GM21717 (cell line): ENCODE results near the gene CUTA.
"Not testable (repeated sequence)": the region's sequence is repeated elsewhere in the genome, so short reads cannot be mapped to it uniquely, and the experiment has no call there.

Experiments used
- ATAC-seq: cut with Tn5 transposase; IDR thresholded peaks from one replicate; pipeline ENCODE4 v1.9.1; 2021; ENCODE audit warnings: mild to moderate bottlenecking, moderate library complexity; ENCODE audit not compliant: unreplicated experiment

The CUTA gene

DNA sequence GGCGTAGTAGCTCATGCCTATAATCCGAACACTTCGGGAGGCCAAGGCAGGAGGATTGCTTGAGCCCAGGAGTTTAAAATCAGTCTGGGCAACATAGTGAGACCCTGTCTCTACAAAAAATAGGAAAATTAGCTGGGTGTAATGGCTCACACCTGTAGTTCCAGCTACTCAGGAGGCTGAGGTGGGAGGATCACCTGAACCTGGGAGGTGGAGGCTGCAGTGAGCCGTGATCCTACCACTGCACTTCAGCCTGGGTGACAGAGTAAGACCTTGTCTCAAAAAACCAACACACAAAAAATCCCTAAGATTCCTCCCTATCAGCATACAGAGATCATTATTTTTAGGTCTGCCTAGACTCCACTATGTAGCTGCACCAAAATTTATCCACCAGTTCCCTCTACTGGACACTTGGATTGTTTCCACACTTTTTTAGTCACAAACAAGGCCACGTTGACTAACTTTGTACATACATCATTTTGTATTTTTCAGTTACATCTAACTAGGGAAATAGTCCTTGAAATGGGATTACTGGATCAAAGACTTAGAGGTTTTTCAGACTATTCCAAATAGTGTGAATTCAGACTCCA, 10.7 kb downstream of the CUTA start:
- ATAC-seq: no peak

- ATAC-seq: no peak
These were observed 11.8 kb downstream of the CUTA start for GRCh38 chr6:33406126-33406525.

GRCh38 chr6:33405386-33405940, 12.4 kb downstream of the CUTA start:
- no peak for ATAC-seq

- ATAC-seq: no peak
These were observed 13.0 kb downstream of the CUTA start for GRCh38 chr6:33404884-33405283.

- ATAC-seq: not testable (repeated sequence)
These were observed 18.0 kb downstream of the CUTA start for GRCh38 chr6:33399881-33400280.

DNA sequence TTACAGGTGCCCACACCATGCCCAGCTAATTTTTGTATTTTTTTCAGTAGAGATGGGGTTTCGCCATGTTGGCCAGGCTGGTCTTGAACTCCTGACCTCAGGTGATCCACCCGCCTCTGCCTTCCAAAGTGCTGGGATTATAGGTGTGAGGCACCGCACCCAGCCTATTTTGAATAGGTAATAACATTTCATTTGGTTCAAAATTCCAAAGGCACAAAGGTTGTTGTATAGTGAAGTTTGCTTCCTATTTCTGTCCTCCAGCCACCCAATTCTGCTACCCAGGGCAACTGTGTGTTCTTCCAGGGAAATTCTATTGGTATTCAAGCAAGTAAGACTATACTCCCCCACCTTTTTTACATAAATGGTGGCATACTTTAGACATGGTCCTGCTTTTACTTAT, 19.3 kb downstream of the CUTA start:
- ATAC-seq: not testable (repeated sequence)

GRCh38 chr6:33397541-33397940, 20.4 kb downstream of the CUTA start:
- ATAC-seq: no peak

DNA sequence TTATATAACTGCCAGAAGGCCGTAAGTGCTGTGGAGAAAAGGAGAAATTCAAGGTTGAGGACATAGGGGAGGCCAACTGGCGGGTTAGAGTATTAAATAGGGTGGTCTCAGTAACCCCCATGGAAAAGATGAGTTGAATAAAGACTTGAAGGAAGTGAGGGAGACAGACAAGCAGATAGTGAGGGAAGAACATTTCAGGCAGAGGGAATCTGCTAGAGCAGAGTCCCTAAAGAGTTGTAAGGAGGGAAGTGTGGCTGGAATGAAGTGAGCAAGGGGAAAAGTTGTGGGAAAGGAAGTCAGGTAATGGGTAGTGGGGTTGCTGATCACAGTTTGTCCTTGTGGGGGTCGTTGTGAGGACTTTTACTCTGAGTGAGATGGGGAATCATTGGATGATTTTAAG, 24.9 kb downstream of the CUTA start:
- ATAC-seq: no peak

DNA sequence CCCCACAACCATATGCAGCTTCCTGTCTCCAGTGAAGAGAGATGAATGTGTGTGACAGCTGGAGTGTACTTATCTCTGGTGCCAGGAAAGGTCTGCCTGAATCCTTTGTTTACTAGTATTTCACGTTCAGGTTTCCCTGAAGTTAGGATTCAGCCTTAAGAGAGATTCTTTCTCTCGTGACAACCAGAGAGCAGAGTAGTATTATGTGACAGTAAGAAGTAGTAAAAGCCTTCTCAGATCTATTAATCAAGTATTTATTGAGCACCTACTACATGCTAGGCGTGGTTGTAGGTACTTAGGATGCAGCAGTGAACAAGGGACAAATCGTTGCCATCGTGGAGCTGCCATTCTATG, 25.3 kb downstream of the CUTA start:
- ATAC-seq: no peak

GRCh38 chr6:33391922-33392594, 25.8 kb downstream of the CUTA start:
- peak; percentile 15 for ATAC-seq

DNA sequence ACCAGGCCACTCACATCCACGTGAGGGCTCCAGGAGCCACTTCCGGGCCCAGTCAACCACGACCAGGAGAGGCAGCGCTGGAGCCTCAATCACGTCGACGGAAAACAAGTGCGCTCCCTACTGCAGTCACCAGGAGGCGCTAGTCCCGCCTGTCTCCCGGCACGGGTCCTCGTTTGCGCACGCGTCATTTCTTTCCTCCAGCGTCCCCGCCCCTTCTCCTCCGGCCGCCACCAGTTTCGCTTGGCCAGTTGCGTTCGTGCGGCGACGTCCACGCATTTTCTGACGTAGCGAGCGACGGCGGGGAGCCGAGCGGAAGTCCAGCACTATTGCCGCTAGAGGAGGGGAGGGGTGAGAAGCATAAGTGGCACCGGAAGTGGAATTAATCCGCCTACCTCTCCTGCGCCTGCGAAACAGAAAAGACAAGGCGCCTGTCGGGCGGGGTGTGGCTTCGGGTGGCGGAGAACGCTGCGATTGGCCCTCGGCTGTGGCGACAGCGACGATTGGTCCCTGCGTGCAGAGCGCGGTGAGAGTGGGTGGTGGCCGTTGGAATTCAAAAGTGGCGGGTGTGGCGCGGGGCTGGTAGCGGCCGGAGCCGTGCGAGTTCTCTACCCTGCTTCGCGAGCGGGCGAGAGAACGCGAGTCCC, 26.5 kb downstream of the CUTA start, which contains the start of gene KIFC1:
TSS of gene KIFC1 (plus strand) at position 546 of the 644 bp plus-strand sequence. CDS start 163 bp downstream, outside the sequence.
- ATAC-seq: peak; percentile 78

DNA sequence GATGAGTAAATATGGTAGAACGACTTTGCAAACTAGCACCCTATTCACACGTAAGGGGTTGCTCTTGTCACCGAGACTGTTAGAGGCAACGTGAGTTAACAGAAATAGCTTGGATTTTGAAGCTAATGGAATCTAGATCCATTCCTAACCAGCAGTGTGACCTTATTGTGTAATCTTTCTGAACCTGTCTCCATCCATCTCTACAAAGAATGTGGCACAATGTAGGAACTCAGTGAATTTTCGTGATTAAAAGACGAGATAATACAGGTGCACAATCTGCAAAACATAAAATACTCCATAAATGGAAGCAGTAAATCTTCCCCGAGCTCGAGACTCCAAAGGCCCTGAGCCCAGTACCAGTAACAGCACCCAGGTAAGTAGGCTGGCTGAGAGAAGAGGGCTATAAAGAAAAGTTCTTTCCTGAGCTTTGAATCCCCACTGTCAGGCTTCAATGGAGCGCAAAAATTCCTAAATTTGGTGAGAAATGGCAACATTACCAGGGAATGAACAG, 27.1 kb downstream of the CUTA start:
- no peak for ATAC-seq

DNA sequence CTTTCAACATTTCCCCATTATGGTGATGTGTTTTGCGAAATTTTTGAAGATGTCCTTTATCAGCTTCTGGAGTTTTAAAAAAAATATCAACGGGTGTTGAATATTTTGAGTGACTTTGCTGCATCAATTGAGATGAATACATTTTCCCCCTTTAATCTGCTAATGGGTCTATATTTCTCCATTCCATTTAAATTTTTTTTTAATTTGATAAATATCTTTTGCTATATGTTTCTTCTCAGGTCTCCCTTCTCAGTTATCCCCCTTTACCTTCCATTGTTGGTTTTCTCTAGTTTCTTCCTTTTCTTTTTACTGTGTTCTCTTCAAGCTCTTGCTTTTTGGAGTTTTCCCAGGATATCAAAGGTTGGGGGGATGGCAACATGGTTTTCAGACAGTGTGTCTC, 27.7 kb downstream of the CUTA start:
- ATAC-seq: no peak

GRCh38 chr6:33384581-33385020, 33.3 kb downstream of the CUTA start:
- ATAC-seq: no peak

GRCh38 chr6:33383427-33384185, 34.3 kb downstream of the CUTA start:
- ATAC-seq: no peak

- no peak for ATAC-seq
These were observed 37.5 kb downstream of the CUTA start for GRCh38 chr6:33380272-33380981.

DNA sequence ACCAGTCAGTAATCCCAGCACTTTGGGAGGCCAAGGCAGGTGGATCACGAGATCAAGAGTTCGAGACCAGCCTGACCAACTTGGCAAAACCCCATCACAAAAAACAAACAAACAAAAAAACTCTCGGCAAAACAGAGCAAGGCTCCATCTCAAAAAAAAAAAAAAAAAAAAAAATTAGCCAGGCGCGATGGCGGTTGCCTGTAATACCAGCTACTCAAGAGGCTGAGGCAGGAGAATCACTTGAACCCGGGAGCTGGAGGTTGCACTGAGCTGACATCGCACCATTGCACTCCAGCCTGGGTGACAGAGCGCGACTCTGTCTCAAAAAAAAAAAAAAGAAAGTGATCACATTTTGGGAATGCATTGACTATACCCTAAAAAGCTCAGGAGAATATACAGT, 38.7 kb downstream of the CUTA start:
- ATAC-seq: not testable (repeated sequence)

- ATAC-seq: no peak
These were observed 40.7 kb downstream of the CUTA start for GRCh38 chr6:33377171-33377570.

DNA sequence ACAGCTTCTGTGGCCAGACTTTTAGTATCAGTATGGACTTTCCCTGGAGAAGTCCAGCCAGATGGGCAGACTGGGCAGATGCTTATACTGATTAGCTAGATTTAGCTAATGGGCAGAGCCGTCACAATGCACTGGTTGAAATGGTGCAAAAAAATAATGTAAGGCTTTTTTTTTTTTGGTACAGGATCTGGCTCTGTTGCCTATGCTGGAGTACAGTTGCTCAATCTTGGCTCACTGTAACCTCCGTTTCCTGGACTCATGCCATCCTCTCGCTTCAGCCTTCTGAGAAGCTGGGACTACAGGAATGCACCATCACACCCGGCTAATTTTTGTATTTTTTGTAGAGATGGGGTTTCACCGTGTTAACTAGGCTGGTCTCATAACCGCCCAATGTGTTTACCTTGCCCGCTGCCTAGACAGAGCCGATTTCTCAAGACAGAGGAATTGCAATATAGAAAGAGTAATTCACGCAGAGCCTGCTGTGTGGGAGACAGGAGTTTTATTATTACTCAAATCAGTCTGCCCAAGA, 42.7 kb downstream of the CUTA start:
- no peak for ATAC-seq
